ENCODE results near the gene GPBAR1. TPM values are rescaled to one million over a fixed set of nuclear protein-coding genes. Genes with fewer than 3 reads are reported as not detected.

The GPBAR1 gene, protein sequence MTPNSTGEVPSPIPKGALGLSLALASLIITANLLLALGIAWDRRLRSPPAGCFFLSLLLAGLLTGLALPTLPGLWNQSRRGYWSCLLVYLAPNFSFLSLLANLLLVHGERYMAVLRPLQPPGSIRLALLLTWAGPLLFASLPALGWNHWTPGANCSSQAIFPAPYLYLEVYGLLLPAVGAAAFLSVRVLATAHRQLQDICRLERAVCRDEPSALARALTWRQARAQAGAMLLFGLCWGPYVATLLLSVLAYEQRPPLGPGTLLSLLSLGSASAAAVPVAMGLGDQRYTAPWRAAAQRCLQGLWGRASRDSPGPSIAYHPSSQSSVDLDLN
- not detected in 2 replicates for total RNA-seq

GRCh38 chr2:218260742-218261422 lies at the start of gene GPBAR1:
TSS of gene GPBAR1 (plus strand) at chr2:218261015. CDS start at chr2:218262725, 1,710 bp downstream.

GRCh38 chr2:218216674-218217359 lies 44.0 kb upstream of the GPBAR1 start, which contains the start of gene ARPC2:
TSS of gene ARPC2 (plus strand) at chr2:218217189. CDS start at chr2:218217471, 282 bp downstream.

GRCh38 chr2:218269900-218270720 lies 9.3 kb downstream of the GPBAR1 start, which contains the start of the genes AAMP and PNKD:
TSS of gene AAMP (minus strand) at chr2:218270137. CDS start at chr2:218270086, 51 bp downstream.
TSS of gene PNKD (plus strand) at chr2:218270519. CDS start at chr2:218270536, 17 bp downstream.

DNA sequence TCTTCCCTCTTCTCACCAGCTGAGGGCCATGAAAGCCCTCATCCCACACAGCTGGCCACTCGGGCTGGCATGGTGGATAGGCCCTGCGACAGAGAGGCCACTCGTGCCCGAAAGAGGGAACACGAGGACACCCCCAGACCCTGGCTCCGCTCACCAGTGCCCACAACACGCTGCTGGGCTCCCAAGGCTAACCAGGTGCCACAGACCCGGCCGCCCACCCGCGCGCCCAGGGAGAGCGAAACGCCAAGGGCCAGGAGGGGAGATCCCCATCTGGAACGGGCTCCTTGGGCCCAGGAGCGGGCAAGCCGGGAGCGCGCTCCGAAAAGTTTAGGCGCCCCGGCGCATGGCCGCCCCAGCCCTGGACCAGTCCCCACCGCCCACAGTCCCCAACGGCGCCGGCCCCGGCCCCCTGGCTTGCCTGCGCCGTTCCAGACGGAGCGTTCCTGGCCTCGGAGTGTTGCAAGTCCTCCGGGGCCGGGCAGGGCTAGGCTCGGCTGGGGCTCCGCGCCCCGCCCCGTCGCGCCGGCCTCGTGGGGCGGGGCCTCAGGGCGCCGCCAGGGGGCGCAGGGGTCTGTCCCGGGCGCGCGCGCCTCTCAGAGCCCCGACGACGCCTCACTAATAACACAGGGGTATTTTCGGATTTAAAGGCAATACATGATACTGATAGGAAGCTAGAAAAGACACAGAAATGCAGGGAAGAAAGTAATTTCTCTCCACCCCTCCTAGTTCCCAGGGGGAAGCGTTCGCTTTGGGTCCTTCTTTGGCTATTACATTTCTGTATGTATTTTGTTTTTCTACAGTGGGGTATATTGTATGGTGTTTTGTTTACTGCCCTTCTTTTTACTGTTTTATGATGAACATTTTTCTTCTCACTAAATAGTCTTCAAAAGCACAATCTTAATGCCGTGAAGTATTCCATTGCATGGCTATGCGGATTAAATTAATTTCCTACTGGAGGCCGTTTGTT lies 31.5 kb downstream of the GPBAR1 start, which contains the start of gene TMBIM1:
TMBIM1 (minus strand) TSS at position 456 of the 967 bp plus-strand sequence. CDS start 10,362 bp downstream, outside the sequence.

Other genes starting within 250 kb of the GPBAR1 start
- gene RUFY4, start 191.8 kb upstream of the GPBAR1 start, total RNA-seq, result not detected in 2 replicates
- gene CXCR2, start 135.0 kb upstream of the GPBAR1 start, total RNA-seq, result not detected in 2 replicates
- gene CXCR1, start 94.1 kb upstream of the GPBAR1 start, total RNA-seq, result not detected in 2 replicates
- gene ARPC2, start 43.8 kb upstream of the GPBAR1 start, total RNA-seq, result 444 and 448 TPM in 2 replicates
- gene AAMP, start 9.1 kb downstream of the GPBAR1 start, total RNA-seq, result 86.7 and 116 TPM in 2 replicates
- gene PNKD, start 9.5 kb downstream of the GPBAR1 start, total RNA-seq, result 32.9 and 36.3 TPM in 2 replicates
- gene TMBIM1, start 31.5 kb downstream of the GPBAR1 start, total RNA-seq, result 109 and 139 TPM in 2 replicates
- gene CATIP, start 95.8 kb downstream of the GPBAR1 start, total RNA-seq, result not detected in 2 replicates
- gene SLC11A1, start 121.3 kb downstream of the GPBAR1 start, total RNA-seq, result under 0.01 TPM in 2 replicates
- gene CTDSP1, start 138.9 kb downstream of the GPBAR1 start, total RNA-seq, result 87.0 and 94.2 TPM in 2 replicates
- not detected in 2 replicates for gene VIL1, start 158.1 kb downstream of the GPBAR1 start, total RNA-seq